ENCODE data around the gene MAGEA6.
"Not testable (repeated sequence)": the region's sequence is repeated elsewhere in the genome, so short reads cannot be mapped to it uniquely, and the experiment has no call there.

MAGEA6 gene

DNA sequence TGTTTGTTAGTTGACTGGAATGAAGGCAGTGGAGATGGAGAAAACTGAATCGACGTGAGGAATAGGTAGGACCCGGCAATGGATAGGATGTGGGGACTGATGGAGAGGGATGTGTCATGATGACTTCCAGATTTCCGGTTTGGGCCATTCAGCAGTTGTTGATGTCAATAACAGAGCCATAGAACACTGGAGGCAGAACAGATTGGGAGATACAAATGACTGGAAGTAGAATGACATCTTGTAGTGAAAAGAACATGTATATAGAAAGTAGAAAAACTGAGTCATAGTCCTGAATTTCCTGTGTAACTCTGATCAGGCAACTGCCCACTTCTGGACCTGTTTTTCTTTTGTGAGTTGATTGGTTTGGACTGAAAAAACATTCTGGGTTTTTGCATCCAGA, 36.5 kb upstream of the MAGEA6 start:
- no peak overlapping the region for H3K4me3 ChIP-seq (ENCODE audit: low read depth, low read length)
- no peak for DNase-seq (ENCODE audit: low read depth)
- no peak for TF ChIP-seq CTCF (IDR thresholded peaks at IDR 0.05; ENCODE audit: control insufficient read depth, extremely low read depth, insufficient read depth)

GRCh38 chrX:152798945-152799344, 29.5 kb upstream of the MAGEA6 start:
- no peak overlapping the region for H3K4me3 ChIP-seq (ENCODE audit: low read depth, low read length)
- no peak for DNase-seq (ENCODE audit: low read depth)
- no peak for TF ChIP-seq CTCF (IDR thresholded peaks at IDR 0.05; ENCODE audit: control insufficient read depth, extremely low read depth, insufficient read depth)

GRCh38 chrX:152787062-152787461, 17.6 kb upstream of the MAGEA6 start:
- not testable (repeated sequence) for DNase-seq (ENCODE audit: low read depth); H3K4me3 ChIP-seq (ENCODE audit: low read depth, low read length)

DNA sequence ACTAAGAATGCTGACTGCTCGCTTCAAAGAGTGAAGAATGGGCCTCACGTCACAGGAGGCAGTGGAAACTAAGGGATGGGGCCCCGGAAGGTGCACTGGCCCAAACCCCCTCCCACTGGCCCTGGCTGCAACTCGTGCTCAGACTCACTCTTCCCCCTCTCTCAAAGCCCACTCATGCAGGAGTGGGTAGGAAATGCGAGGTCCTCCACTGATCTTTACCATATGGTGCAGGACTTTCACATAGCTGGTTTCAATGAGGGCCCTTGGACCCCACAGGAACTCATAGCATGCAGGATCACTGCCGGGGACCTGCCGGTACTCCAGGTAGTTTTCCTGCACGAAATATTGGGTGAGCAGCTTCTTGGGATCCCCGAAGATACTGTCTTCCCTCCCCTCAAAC, 2.9 kb downstream of the MAGEA6 start:
- not testable (repeated sequence) for H3K4me3 ChIP-seq (ENCODE audit: low read depth, low read length); DNase-seq (ENCODE audit: low read depth)

- H3K4me3 ChIP-seq (ENCODE audit: low read depth, low read length); DNase-seq (ENCODE audit: low read depth): not testable (repeated sequence)
Measured at GRCh38 chrX:152761582-152761981, 7.9 kb downstream of the MAGEA6 start.

- not testable (repeated sequence) for DNase-seq (ENCODE audit: low read depth); H3K4me3 ChIP-seq (ENCODE audit: low read depth, low read length)
Measured at GRCh38 chrX:152759544-152759943, 9.9 kb downstream of the MAGEA6 start.

GRCh38 chrX:152758918-152759317, 10.6 kb downstream of the MAGEA6 start, which contains the start of gene CSAG3:
TSS of gene CSAG3 (plus strand) at chrX:152759218.
- H3K4me3 ChIP-seq (ENCODE audit: low read depth, low read length); DNase-seq (ENCODE audit: low read depth): not testable (repeated sequence)

DNA sequence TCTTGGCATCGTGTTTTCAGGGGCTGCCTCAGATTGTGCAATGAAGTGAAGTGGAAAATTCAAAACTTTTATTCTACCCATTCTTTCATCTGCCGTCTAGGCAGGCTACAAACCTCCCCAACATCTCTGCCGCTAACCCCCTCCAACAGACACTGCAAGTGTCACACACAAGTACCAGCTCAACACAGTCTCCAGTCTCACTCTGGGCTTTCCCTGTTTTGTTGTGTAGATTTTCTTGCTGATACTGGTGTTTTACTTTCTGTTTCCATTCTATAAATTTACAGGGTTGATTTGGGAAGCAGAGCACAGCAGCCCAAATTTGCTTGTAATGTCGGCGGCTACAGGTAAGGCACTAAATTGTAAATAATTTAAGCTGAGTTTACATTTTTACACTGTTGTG, 14.6 kb downstream of the MAGEA6 start:
- not testable (repeated sequence) for H3K4me3 ChIP-seq (ENCODE audit: low read depth, low read length); DNase-seq (ENCODE audit: low read depth)

DNA sequence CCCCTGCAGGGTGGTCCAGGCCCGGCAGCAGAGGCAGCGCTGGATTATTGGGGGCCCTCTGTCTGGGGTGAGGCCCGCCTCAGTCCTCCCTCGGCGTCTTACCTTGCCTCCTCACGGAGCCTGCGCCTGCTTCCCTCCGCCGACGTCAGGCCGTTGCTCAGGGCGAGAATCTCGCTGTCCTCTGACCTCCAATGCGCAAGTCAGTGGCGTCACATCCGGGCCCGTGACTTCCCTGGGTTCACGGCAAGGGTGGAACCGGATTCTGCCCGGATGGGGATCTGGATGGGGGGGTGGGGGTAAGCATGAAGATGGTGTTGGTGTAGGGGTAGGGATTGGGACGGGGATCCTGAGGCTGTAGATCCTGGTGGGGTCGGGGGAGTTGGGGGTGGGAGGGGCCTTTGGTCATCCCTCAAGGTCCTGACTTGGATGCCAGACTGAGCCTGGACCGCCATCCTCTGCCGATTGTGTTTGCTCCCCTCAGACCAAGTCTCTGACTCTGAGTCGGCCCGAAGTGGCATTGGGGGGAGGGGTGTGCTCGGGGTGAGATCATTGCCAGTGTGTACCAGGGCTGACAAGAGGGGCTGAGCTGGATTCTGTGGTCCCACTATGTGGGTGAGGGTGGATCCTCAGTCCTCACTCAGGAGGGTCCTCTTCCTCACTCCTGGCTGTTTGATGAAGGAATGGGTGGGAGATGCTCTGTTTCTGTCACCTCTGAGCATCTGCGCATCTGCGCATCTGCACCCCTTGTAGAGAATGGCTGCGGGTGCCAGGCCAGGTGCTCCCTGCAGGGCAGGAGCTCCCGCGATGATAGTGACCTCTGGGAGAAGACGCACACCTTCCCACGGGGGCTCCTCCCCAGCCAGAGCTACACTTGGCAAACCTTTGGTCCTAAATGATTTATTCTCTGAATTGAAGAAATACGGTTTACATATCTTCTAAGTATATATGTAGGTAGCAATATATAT, 15.5 kb downstream of the MAGEA6 start, which contains the start of gene MAGEA2:
Gene MAGEA2 (minus strand): TSS at position 157 of the 965 bp plus-strand sequence. CDS start 2,479 bp downstream, outside the sequence.
- H3K4me3 ChIP-seq (ENCODE audit: low read depth, low read length); DNase-seq (ENCODE audit: low read depth): not testable (repeated sequence)

DNA sequence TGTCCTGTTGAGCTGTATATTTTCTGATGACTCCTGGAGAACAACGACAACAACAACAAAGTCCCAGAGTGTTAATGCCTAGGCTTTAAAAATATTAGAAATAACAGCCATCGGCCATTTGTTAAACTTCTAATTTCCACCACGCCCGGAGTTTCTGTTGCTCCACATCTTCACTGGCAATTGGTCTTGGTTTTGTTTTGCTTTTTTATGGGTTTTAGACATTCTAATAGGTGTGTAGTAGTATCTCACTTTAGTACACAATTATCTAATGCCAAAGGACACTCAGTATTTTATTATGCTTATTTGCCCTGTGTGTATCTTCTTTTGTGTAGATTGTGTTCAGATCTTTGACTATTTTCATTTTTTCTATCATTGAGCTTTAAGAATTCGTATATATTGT, 30.9 kb downstream of the MAGEA6 start:
- TF ChIP-seq CTCF (IDR thresholded peaks at IDR 0.05; ENCODE audit: control insufficient read depth, extremely low read depth, insufficient read depth), result no peak
- no peak for DNase-seq (ENCODE audit: low read depth)
- H3K4me3 ChIP-seq (ENCODE audit: low read depth, low read length), result no peak overlapping the region

DNA sequence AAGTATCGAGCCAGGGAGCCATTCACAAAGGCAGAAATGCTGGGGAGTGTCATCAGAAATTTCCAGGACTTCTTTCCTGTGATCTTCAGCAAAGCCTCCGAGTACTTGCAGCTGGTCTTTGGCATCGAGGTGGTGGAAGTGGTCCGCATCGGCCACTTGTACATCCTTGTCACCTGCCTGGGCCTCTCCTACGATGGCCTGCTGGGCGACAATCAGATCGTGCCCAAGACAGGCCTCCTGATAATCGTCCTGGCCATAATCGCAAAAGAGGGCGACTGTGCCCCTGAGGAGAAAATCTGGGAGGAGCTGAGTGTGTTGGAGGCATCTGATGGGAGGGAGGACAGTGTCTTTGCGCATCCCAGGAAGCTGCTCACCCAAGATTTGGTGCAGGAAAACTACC, 33.0 kb downstream of the MAGEA6 start:
- H3K4me3 ChIP-seq (ENCODE audit: low read depth, low read length); DNase-seq (ENCODE audit: low read depth): not testable (repeated sequence)

Measured in LNCaP clone FGC (cell line).